Putamen (tissue), 1 donor: ENCODE data around the gene CERS6.
"Not testable (repeated sequence)": the region's sequence is repeated elsewhere in the genome, so short reads cannot be mapped to it uniquely, and the experiment has no call there.

ENCODE experiments used
- DNase-seq: peaks from one replicate; pipeline ENCODE4 v3.0.0-alpha.2; 2016; ENCODE audit warnings: low spot score

Gene CERS6

GRCh38 chr2:168642873-168643272, 186.8 kb downstream of the CERS6 start:
- DNase-seq: no peak

- DNase-seq: peak; percentile 25
Observed at GRCh38 chr2:168643979-168644378, 187.9 kb downstream of the CERS6 start.

GRCh38 chr2:168645696-168646338, 189.7 kb downstream of the CERS6 start:
- no peak for DNase-seq

- DNase-seq: no peak
Observed at GRCh38 chr2:168649105-168649504, 193.0 kb downstream of the CERS6 start.

GRCh38 chr2:168649562-168649961, 193.5 kb downstream of the CERS6 start:
- DNase-seq: no peak

GRCh38 chr2:168650139-168650538, 194.1 kb downstream of the CERS6 start:
- DNase-seq: no peak

- no peak for DNase-seq
Observed at GRCh38 chr2:168650781-168651180, 194.7 kb downstream of the CERS6 start.

GRCh38 chr2:168652997-168653921, 197.2 kb downstream of the CERS6 start:
- no peak for DNase-seq

GRCh38 chr2:168654705-168655104, 198.6 kb downstream of the CERS6 start:
- DNase-seq: no peak

GRCh38 chr2:168655207-168655606, 199.1 kb downstream of the CERS6 start:
- no peak for DNase-seq

- DNase-seq: not testable (repeated sequence)
Observed at GRCh38 chr2:168657378-168657777, 201.3 kb downstream of the CERS6 start.

GRCh38 chr2:168658706-168659105, 202.6 kb downstream of the CERS6 start:
- DNase-seq: no peak

GRCh38 chr2:168660870-168661862, 205.1 kb downstream of the CERS6 start:
- DNase-seq: no peak

GRCh38 chr2:168661863-168662256, 205.8 kb downstream of the CERS6 start:
- no peak for DNase-seq

GRCh38 chr2:168662651-168663208, 206.7 kb downstream of the CERS6 start:
- DNase-seq: no peak

GRCh38 chr2:168663993-168664392, 207.9 kb downstream of the CERS6 start:
- DNase-seq: no peak

- DNase-seq: not testable (repeated sequence)
Observed at GRCh38 chr2:168664715-168665114, 208.6 kb downstream of the CERS6 start.

- DNase-seq: no peak
Observed at GRCh38 chr2:168666339-168666738, 210.3 kb downstream of the CERS6 start.

- DNase-seq: no peak
Observed at GRCh38 chr2:168667156-168667555, 211.1 kb downstream of the CERS6 start.

GRCh38 chr2:168669151-168669550, 213.1 kb downstream of the CERS6 start:
- peak; percentile 50 for DNase-seq

- DNase-seq: no peak
Observed at GRCh38 chr2:168670478-168670877, 214.4 kb downstream of the CERS6 start.

- no peak for DNase-seq
Observed at GRCh38 chr2:168671932-168672331, 215.9 kb downstream of the CERS6 start.
